OCI-LY7 (cell line): ENCODE data around the gene DOCK9.

Source experiments
- EZH2phosphoT487 ChIP-seq: fragments of 200-600 bp; sonication (generic); IDR thresholded peaks from 2 replicates; pipeline ENCODE4 v1.6.1; 2018; ENCODE audit warnings: low read depth, borderline replicate concordance, mild to moderate bottlenecking, mixed run types, antibody characterized with exemption, low read length, moderate library complexity, mixed read lengths
- TF ChIP-seq, protein P1 (sequence below): fragments of 200-600 bp; sonication (generic); conservative IDR thresholded peaks from 2 replicates; pipeline ENCODE4 v1.5.1; 2014; ENCODE audit warnings: mild to moderate bottlenecking, antibody characterized with exemption, low read length, moderate library complexity, mixed read lengths

DNA sequence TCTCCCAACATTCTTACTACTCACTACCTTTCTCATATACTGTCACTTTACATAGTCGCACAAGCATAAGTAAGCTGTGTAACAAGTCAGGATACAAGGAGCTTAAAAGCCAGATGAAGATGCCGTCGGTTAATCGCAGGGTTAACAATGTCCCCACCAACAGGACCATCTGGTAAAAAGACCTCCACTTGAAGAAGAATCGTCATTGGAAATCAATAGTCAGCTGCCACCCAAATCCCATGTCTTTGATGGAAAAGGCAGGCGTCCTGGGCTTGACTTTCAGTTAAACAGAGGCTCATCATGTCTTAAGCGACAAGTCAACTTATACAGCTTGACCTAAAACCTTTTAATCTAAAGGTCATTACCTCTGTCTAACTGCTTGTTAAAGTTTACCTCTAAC is 27.2 kb downstream of the DOCK9 start:
- TF ChIP-seq, protein P1, sequence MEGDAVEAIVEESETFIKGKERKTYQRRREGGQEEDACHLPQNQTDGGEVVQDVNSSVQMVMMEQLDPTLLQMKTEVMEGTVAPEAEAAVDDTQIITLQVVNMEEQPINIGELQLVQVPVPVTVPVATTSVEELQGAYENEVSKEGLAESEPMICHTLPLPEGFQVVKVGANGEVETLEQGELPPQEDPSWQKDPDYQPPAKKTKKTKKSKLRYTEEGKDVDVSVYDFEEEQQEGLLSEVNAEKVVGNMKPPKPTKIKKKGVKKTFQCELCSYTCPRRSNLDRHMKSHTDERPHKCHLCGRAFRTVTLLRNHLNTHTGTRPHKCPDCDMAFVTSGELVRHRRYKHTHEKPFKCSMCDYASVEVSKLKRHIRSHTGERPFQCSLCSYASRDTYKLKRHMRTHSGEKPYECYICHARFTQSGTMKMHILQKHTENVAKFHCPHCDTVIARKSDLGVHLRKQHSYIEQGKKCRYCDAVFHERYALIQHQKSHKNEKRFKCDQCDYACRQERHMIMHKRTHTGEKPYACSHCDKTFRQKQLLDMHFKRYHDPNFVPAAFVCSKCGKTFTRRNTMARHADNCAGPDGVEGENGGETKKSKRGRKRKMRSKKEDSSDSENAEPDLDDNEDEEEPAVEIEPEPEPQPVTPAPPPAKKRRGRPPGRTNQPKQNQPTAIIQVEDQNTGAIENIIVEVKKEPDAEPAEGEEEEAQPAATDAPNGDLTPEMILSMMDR = no peak
- TF ChIP-seq EZH2phosphoT487 = no peak
